Measurements from ENCODE around the gene PKP4.

DNA sequence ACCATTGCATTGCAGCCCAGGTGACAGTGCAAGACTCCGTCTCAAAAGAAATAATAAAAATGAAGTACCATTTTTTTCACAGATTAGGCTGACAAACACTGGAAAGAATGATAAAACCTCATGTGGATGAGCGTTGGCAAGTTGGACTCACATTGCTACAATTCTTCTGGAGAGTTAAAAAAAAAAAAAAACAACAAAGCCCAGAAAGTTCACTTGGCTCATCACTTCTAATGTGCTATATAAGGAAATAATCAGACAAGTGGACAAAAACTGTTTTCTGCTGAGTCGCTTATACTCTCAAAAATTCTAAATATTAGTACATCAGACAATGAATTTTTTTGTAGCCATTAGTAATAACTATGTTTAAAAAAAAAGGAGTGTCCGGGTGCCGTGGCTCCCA is 38.4 kb downstream of the PKP4 start:
- TF ChIP-seq, protein P1, sequence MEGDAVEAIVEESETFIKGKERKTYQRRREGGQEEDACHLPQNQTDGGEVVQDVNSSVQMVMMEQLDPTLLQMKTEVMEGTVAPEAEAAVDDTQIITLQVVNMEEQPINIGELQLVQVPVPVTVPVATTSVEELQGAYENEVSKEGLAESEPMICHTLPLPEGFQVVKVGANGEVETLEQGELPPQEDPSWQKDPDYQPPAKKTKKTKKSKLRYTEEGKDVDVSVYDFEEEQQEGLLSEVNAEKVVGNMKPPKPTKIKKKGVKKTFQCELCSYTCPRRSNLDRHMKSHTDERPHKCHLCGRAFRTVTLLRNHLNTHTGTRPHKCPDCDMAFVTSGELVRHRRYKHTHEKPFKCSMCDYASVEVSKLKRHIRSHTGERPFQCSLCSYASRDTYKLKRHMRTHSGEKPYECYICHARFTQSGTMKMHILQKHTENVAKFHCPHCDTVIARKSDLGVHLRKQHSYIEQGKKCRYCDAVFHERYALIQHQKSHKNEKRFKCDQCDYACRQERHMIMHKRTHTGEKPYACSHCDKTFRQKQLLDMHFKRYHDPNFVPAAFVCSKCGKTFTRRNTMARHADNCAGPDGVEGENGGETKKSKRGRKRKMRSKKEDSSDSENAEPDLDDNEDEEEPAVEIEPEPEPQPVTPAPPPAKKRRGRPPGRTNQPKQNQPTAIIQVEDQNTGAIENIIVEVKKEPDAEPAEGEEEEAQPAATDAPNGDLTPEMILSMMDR (IDR thresholded peaks at IDR 0.05; ENCODE audit: low read depth, low read length), result no peak
- TF ChIP-seq POLR2A (IDR thresholded peaks at IDR 0.05; ENCODE audit: extremely low read depth, insufficient read length) (no peak), MYC (IDR thresholded peaks at IDR 0.05; ENCODE audit: low read depth, low read length) (no peak)
- TF ChIP-seq, protein P2, sequence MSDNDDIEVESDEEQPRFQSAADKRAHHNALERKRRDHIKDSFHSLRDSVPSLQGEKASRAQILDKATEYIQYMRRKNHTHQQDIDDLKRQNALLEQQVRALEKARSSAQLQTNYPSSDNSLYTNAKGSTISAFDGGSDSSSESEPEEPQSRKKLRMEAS (IDR thresholded peaks at IDR 0.05; ENCODE audit: low read depth, low read length), result no peak
